DMS153 (cell line): ENCODE results near the gene FMO3.

ENCODE experiments used
- DNase-seq: peaks from one replicate; lab custom pipeline; 2025; lab: John Stamatoyannopoulos, UW

Gene FMO3

DNA sequence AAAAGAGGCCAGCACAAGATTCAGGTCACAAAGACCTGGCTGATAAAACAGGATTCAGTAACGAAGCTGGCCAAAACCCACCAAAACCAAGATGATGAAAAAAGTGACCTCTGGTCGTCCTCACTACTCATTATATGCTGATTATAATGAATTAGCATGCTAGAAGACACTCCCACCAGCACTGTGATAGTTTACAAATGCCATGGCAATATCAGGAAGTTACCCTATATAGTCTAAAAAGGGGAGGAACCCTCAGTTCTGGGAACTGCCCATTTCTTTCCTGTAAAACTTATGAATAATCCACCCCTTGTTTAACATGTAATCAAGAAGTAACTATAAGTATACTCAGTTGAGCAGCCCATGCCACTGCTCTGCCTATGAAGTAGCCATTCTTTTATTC is 68.4 kb downstream of the FMO3 start:
- DNase-seq, result no peak

DNA sequence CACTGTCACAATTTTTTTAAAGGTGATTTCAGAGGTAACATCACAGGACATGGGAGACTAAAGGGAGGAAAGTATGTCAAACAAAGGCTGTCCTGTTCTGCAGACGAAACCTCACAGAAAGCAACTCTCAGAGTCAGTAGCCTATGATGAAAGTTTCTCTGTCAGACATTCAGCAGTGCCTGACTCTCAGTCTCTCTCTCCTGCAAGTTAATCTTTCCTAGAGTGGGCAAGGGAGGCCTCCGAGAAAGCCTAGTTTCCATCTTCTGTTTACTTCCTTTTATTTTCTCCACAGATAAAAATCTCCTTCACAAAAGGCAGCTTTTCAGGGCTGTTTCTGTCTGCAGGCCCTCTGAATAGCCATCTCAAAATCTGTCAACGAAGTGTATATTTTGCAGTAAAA is 69.5 kb downstream of the FMO3 start:
- no peak for DNase-seq

DNA sequence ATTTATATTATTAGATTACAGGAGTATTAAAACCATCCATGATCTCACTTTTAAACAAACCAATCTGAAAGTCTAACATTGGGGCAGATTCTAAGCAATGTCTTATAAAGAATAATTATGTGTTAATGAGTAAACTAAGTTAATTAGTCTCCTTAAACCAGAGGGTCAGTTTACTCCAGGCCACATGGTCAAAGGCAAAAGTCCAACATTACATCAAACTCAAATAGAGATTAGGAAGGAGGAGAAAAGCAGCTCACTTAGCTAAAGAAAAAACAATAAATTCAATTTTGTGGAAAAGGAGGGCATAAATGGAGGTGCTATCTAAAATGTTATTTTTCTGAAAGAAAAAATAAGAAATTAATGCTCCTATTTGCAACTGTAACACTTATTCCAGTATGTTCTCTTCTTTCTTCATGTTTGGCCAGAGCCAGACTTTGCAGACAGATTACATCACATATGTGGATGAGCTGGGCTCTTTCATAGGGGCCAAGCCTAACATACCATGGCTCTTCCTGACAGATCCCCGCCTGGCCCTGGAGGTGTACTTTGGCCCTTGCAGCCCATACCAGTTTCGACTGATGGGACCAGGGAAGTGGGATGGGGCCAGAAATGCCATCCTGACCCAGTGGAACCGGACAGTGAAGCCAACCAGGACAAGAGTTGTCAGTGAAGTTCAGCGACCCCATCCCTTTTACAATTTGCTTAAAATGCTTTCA is 70.1 kb downstream of the FMO3 start:
- no peak for DNase-seq

DNA sequence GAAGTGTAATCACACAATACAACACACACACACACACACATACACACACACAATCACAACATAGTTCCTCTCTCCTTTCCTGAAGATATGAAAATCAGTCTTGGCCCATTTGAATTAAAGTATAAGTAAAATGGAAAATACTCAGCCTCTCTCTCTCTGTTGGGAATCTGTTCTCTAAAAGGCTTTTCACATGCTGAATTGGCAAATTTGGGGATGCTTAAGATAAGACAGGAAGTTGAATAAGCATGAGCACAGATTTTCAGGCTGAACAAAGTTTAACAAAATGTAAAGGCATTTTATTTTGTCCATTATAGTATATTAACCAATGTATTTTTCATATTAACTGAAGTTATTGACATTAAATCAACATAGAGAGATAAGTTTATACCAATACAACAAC is 70.7 kb downstream of the FMO3 start:
- no peak for DNase-seq

DNA sequence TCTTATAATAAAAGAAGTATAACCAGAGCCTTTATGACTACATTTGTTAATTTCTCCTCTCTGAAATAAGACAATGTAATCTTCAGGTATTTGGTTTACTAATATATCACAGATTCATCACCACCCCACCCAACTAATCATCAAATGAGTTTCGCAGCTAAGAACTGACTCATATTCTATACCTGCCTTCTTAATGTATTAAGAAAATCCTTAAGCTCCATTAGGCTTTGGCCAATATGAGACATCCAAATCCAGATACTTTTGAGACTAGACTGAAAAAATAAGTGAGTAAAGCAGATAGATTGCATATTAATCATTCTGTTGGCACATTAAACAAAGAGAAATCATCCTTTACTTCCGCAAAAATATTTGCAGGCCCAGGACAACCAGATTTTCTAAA is 75.7 kb downstream of the FMO3 start:
- DNase-seq, result no peak
